Ovary (tissue), 10 donors: ENCODE results near the gene ARHGEF39. TPM values are rescaled to one million over a fixed set of nuclear protein-coding genes. Genes with fewer than 3 reads are reported as not detected.

ENCODE experiments used
- DNase-seq, 5 donors: peaks; one replicate each; pipeline ENCODE4 v3.0.0-alpha.2; 2019 to 2020
- H3K27ac ChIP-seq, 2 donors: fragments of 200-600 bp; one replicate each; pipeline versions ENCODE4 v1.5.1 to v1.8.0; 2019 to 2022
- H3K27me3 ChIP-seq: fragments of 200-600 bp; one replicate; pipeline ENCODE4 v1.8.0; 2022
- H3K36me3 ChIP-seq: fragments of 200-600 bp; sonication (generic); one replicate; pipeline ENCODE4 v1.5.1; 2019
- H3K4me1 ChIP-seq: one replicate; pipeline ENCODE4 v1.8.1; 2013; ENCODE audit warnings: mild to moderate bottlenecking, moderate library complexity; ENCODE audit not compliant: insufficient read depth
- H3K4me3 ChIP-seq: fragments of 200-600 bp; sonication (generic); one replicate; pipeline ENCODE4 v1.5.1; 2017
- H3K9me3 ChIP-seq, 2 donors: fragments of 200-600 bp in 1 of 2; sonication (generic) in 1 of 2; one replicate each; pipeline versions ENCODE4 v1.5.1 to v1.8.1; 2013 to 2019; ENCODE audit warnings: mild to moderate bottlenecking in 1 of 2, moderate library complexity in 1 of 2
- EP300 ChIP-seq: sonication (generic); formaldehyde crosslinking; IDR thresholded peaks from one replicate; pipeline ENCODE4 v1.6.1; 2017; ENCODE audit warnings: antibody characterized with exemption
- POLR2A ChIP-seq: fragments of 450-650 bp; IDR thresholded peaks from one replicate; pipeline ENCODE4 v1.6.1; 2017; ENCODE audit warnings: antibody characterized with exemption, mild to moderate bottlenecking, moderate library complexity
- WGBS, 3 donors: extraction: QIAGEN DNeasy Blood & Tissue Kit in 1 of 3; methylation state at CpG; one replicate each; pipeline versions ENCODE4 v1.1.5 to v1.1.7; 2013 to 2017; 5-methylcytosine and 5-hydroxymethylcytosine counted together
- intact Hi-C, 4 donors: fragments of 100-400 bp; cut with DNase I; formaldehyde crosslinking; loops; one replicate each; pipeline versions ENCODE4 v1.11.0 to v1.15.1; 2022 to 2023
- long read RNA-seq, 3 donors: library from polyadenylated mRNA in 2 of 3; unstranded in 2 of 3; transcript quantifications; one replicate each; pipeline ENCODE4 v2.0.0 and lab custom pipeline, GENCODE V29; 2021 to 2026
- polyA plus RNA-seq, 2 donors: library from polyadenylated mRNA; stranded (reverse); fragments of 200-250 nt in 1 of 2; fragments of 350-450 nt in 1 of 2; fragmentation: Illumina TruSeq in 1 of 2; extraction: RNeasy Lipid Tissue Mini Kit (QIAGEN cat#74804) in 1 of 2; gene quantifications; one replicate each; pipeline ENCODE4 v1.2.3, GENCODE V29; 2013 to 2014
- total RNA-seq, 7 donors: library from RNA; depleted of rRNA in 2 of 7; stranded (reverse); fragments of >200 nt in 2 of 7; fragmentation: NEBNext Ultra II Directional in 3 of 7; extraction: Animal tissue kit (Norgen Biotek cat#: 25700) in 3 of 7; gene quantifications; one replicate each; pipeline versions ENCODE4 v1.1.0 to v1.2.4, GENCODE V29; 2016 to 2023
- TF ChIP-seq, protein P1 (sequence below), 3 donors: fragments of 450-650 bp in 2 of 3; fragments of 200-600 bp in 1 of 3; IDR thresholded peaks; one replicate each; pipeline versions ENCODE4 v1.5.1 to v1.8.0; 2016 to 2022; ENCODE audit warnings: antibody characterized with exemption in 3 of 3, mild to moderate bottlenecking in 1 of 3
- donor health status: DM: no; HTN: no; CAD: no; lungs with moderate emphysema.
- donor health status: DM: no; HTN: no; CAD: no.
- donor health status: Bipolar disorder and iron deficiency.
- donor health status: DM: yes; HTN: yes; CAD: no.
- donor health status: DM: no; HTN: no; CAD: no.
- donor health status: DM: yes; HTN: yes; CAD: no.

ARHGEF39 gene, protein sequence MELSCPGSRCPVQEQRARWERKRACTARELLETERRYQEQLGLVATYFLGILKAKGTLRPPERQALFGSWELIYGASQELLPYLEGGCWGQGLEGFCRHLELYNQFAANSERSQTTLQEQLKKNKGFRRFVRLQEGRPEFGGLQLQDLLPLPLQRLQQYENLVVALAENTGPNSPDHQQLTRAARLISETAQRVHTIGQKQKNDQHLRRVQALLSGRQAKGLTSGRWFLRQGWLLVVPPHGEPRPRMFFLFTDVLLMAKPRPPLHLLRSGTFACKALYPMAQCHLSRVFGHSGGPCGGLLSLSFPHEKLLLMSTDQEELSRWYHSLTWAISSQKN
- total RNA-seq, result 1 to 10 TPM in 2 of 7 donors, under 1 TPM in 5; 0.17 to 1.4 (median 0.58) TPM
- polyA plus RNA-seq, result under 1 TPM; 0.17 to 0.52 TPM
- long read RNA-seq, donor 1, result 0 reads
- long read RNA-seq, donor 2, transcript ARHGEF39-201 (9 exons, 3,769 nt), result major isoform, 6 of 32 reads
- long read RNA-seq, donor 2, partial matches to known transcripts, result 26 of 32 reads
- long read RNA-seq, donor 2, other reads (novel, unspliced or antisense), result 0 of 32 reads
- long read RNA-seq, donor 3, partial matches to known transcripts, result 0 of 1 reads
- long read RNA-seq, donor 3, other reads (novel, unspliced or antisense), result 1 of 1 reads

DNA sequence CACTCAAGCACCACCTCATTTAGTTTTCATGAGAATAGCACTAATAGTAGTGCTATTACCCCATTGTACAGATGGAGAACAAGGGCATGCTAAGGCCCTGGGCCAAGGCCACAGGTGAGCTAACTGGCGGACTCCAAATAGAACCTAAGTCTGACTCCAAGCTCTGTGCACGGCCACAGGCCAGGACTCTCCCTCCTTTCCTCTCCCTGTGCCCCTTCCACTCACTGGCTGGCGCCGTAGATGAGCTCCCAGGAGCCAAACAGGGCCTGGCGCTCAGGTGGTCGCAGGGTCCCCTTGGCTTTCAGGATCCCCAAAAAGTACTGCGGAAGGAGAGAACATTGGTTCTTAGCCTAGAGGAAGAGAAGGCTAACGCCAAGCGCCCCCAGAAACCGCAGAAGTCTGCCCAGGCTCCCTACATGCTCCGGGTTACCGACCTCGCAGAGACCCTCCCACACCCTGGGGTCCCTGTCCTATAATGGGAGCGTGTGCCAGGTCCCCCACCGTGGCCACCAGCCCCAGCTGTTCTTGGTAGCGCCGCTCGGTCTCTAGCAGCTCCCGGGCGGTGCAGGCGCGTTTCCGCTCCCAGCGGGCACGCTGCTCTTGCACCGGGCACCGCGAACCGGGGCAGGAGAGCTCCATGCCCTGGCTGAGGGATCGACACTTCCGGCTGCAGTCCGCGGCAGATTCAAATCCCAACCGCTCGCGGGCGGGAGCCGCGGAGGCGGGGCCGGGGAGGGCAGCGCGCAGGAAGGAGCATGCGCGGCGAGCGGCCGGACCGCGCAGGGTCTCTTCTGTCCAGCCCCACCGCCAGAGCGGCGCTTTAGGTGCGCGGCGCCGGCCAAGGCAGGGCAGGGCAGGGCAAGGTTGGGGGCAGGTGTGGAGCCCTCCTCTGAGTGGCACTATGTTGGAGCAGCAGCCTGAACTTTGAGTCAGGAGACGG is at the start of gene ARHGEF39:
TSS of gene ARHGEF39 (minus strand) at position 665 of the 940 bp plus-strand sequence. CDS start at position 639, 26 bp downstream.
- TF ChIP-seq POLR2A (no peak), EP300 (no peak)
- TF ChIP-seq, protein P1, sequence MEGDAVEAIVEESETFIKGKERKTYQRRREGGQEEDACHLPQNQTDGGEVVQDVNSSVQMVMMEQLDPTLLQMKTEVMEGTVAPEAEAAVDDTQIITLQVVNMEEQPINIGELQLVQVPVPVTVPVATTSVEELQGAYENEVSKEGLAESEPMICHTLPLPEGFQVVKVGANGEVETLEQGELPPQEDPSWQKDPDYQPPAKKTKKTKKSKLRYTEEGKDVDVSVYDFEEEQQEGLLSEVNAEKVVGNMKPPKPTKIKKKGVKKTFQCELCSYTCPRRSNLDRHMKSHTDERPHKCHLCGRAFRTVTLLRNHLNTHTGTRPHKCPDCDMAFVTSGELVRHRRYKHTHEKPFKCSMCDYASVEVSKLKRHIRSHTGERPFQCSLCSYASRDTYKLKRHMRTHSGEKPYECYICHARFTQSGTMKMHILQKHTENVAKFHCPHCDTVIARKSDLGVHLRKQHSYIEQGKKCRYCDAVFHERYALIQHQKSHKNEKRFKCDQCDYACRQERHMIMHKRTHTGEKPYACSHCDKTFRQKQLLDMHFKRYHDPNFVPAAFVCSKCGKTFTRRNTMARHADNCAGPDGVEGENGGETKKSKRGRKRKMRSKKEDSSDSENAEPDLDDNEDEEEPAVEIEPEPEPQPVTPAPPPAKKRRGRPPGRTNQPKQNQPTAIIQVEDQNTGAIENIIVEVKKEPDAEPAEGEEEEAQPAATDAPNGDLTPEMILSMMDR (IDR thresholded peaks at IDR 0.05), result no peak
- peak; percentile 69 to 85 (median 76) for DNase-seq
- H3K4me3 ChIP-seq, result peak within 1 kb of the TSS; percentile 45
- H3K4me1 ChIP-seq, result no peaks in the 10 kb centered on the region
- WGBS, 3 donors, result 7 to 9% (median 9%) methylated on average over 49 to 58 of the region's 58 CpGs
- H3K27ac ChIP-seq, result peak within 1 kb of the TSS; percentile 1 to 24
- H3K27me3 ChIP-seq, result no peaks in the 10 kb centered on the region
- intact Hi-C loops, result loop anchor here in 2 of 4 donors (5.0 kb wide), 2 partner anchors 62 to 68 kb away; partner anchors contain the start of genes CREB3 (in 1 of the 2) and TLN1 (in 1 of the 2)
- H3K36me3 ChIP-seq, result no peaks in the 10 kb centered on the region
- H3K9me3 ChIP-seq, result no peaks in the 10 kb centered on the region

DNA sequence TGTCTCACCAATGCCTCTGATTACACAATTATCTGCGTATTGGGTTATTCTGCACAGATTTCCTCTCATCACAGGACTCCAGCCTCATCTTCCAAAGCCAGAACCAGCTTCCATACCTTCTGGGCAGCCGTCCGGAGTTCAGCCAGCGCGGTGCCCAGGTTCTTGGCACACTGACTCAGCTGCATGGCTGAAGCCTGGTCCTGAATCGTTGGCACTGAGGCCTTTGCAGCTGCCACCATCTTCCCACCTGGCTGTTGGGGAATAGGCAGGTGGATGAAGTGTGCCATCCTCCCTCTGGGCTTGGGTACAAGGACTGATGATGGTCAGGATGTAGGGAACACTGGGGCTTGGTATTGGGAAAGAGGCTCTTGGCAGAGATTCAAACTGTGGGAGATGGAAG is 49.1 kb upstream of the ARHGEF39 start:
- intact Hi-C loops, result no loop called here
- Histone ChIP-seq H3K4me3 (no peak overlapping the region), H3K27ac (no peak overlapping the region), H3K4me1 (no peaks in the 10 kb centered on the region), H3K36me3 (no peaks in the 10 kb centered on the region), H3K9me3 (no peaks in the 10 kb centered on the region), H3K27me3 (no peaks in the 10 kb centered on the region)
- WGBS, 3 donors, result 91 to 93% (median 92%) methylated on average over 6 of the region's 6 CpGs
- TF ChIP-seq, protein P1 (IDR thresholded peaks at IDR 0.05), result no peak
- TF ChIP-seq POLR2A (no peak), EP300 (no peak)
- no peak for DNase-seq

DNA sequence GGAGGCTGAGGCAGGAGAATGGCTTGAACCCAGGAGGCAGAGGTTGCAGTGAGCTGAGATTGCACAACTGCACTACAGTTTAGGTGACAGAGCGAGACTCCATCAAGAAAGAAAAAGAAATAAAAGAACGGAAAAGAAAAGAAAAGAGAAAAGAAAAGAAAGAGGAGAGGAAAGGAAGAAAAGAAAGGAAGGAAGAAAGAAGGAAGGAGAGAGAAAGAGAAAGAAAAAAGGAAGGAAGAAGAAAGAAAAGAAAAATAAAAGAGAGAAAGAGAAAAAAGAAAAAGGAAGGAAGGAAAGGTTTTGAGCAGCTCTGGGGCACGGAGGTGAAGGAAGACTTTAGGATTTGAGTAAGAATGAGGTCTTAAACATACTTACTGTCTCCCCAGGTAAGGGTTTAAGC is 48.6 kb upstream of the ARHGEF39 start:
- Histone ChIP-seq H3K4me3 (no peak overlapping the region), H3K9me3 (no peaks in the 10 kb centered on the region), H3K27ac (no peak overlapping the region), H3K36me3 (no peaks in the 10 kb centered on the region), H3K4me1 (no peaks in the 10 kb centered on the region), H3K27me3 (no peaks in the 10 kb centered on the region)
- intact Hi-C loops, result no loop called here
- no peak for TF ChIP-seq POLR2A
- TF ChIP-seq, protein P1 (IDR thresholded peaks at IDR 0.05), result no peak
- TF ChIP-seq EP300, result no peak
- no peak for DNase-seq
- 87 to 93% (median 90%) methylated on average over 3 of the region's 3 CpGs for WGBS, 3 donors
